ENCODE measurements around the gene ACTN4.

The ACTN4 gene

DNA sequence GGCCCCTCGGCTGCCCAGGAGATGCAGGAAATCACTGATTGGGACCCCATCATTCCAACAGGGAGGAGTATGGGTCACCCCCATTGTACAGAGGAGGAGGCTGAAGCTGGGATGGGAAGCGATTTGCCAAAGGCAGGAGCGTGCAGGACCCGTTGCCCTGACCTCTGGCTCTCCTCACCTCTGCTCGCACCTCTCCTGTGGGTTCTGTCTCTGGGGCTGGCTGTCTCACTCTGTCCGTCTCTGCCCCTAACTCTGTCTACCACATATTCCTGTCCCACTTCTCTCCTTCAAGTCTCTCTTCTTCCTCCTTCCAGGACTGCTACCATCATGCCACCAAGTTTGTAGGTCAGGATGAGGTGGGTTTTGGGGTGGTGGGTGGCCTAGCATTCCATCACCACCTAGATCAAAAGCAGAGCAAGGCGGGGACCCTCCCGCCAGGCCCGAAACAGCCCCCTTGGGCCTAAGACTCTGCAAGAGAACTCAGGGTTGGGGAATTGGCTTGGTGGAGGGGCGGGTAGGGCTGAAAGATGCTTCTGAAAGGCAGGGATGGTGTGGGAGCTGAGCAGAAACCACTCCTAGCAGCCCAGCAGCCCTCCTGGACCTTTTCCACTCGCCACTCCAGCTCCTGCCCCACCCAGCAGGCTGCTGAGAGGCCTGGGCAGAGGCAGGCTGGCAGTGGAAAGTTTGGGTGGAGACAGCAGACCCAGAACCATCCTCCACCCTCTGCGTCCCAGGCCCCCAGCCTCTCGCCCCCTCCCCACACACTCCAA is 126.9 kb downstream of the ACTN4 start:
- Mint-ChIP-seq H3K4me1 (ENCODE audit: low read depth) (peaks cover 2% of the 10 kb centered on the region), H3K4me3 (no peak overlapping the region), H3K9me3 (no peaks in the 10 kb centered on the region), H3K27ac (no peak overlapping the region), H3K27me3 (ENCODE audit: low read depth) (peaks cover 2% of the 10 kb centered on the region), H3K36me3 (ENCODE audit: low read depth) (no peaks in the 10 kb centered on the region)

DNA sequence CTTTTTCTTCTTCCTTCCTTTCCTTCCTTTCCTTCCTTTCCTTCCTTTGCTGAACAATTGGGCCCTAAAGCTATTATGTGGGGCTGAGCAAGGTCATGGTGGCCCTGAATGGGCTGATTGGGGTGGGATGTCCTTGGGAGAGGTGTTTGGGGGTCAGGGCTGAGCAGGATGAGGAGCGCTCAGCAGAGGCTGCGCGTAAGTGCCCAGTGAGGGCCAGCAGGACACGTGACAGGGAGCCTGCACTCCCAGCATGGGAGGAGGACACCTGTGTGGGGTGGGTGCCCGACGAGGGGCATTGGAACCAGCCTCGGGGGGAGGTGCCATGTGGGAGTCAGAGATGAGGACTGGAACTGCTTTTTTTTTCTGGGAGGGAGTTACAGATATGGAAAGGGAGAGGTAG is 131.3 kb downstream of the ACTN4 start:
- H3K4me1 Mint-ChIP-seq (ENCODE audit: low read depth) = no peaks in the 10 kb centered on the region
- H3K9me3 Mint-ChIP-seq = no peaks in the 10 kb centered on the region
- no peaks in the 10 kb centered on the region for H3K36me3 Mint-ChIP-seq (ENCODE audit: low read depth)
- peaks cover 23% of the 10 kb centered on the region for H3K27me3 Mint-ChIP-seq (ENCODE audit: low read depth)
- no peak overlapping the region for H3K27ac Mint-ChIP-seq
- no peak overlapping the region for H3K4me3 Mint-ChIP-seq

DNA sequence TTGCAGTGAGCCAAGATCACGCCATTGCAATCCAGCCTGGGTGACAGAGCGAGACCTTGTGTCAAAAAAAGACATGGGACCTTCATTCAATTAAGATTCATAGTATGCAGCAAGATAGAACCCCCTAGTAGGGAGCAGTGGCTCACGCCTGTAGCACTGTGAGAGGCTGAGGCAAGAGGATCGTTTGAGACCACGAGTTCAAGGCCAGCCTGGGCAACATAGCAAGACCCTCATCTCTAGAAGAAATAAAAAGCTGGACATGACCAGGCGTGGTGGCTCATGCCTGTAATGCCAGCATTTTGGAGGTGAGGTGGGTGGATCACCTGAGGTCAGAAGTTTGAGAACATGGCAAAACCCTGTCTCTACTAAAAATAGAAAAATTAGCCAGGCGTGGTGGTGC is 133.0 kb downstream of the ACTN4 start:
- no peak overlapping the region for H3K4me3 Mint-ChIP-seq
- no peaks in the 10 kb centered on the region for H3K4me1 Mint-ChIP-seq (ENCODE audit: low read depth)
- H3K9me3 Mint-ChIP-seq = no peaks in the 10 kb centered on the region
- H3K36me3 Mint-ChIP-seq (ENCODE audit: low read depth) = no peaks in the 10 kb centered on the region
- peaks cover 23% of the 10 kb centered on the region for H3K27me3 Mint-ChIP-seq (ENCODE audit: low read depth)
- no peak overlapping the region for H3K27ac Mint-ChIP-seq

DNA sequence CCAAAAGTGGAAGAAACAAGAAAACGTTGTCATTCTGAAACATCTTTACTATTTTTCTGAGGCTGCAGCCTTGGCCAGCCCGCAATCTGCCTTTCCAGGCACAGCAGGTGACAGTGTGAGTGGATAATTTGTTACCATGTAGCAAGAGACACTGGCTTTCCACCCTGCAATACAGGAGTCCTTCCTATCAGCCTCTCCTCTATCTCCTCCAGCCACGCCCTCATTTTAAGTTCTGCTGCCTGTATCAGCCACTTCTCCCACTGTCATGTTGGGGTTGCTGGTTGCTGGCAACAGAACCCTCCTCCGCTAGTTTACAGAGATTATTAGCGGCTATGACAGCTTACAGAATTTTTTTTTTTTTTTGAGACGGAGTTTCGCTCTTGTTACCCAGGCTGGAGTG is 133.6 kb downstream of the ACTN4 start:
- H3K4me1 Mint-ChIP-seq (ENCODE audit: low read depth) = no peaks in the 10 kb centered on the region
- peaks cover 23% of the 10 kb centered on the region for H3K27me3 Mint-ChIP-seq (ENCODE audit: low read depth)
- no peak overlapping the region for H3K27ac Mint-ChIP-seq
- no peaks in the 10 kb centered on the region for H3K9me3 Mint-ChIP-seq
- H3K36me3 Mint-ChIP-seq (ENCODE audit: low read depth) = no peaks in the 10 kb centered on the region
- no peak overlapping the region for H3K4me3 Mint-ChIP-seq
